Measurements from ENCODE around the gene KNDC1.

The KNDC1 gene

DNA sequence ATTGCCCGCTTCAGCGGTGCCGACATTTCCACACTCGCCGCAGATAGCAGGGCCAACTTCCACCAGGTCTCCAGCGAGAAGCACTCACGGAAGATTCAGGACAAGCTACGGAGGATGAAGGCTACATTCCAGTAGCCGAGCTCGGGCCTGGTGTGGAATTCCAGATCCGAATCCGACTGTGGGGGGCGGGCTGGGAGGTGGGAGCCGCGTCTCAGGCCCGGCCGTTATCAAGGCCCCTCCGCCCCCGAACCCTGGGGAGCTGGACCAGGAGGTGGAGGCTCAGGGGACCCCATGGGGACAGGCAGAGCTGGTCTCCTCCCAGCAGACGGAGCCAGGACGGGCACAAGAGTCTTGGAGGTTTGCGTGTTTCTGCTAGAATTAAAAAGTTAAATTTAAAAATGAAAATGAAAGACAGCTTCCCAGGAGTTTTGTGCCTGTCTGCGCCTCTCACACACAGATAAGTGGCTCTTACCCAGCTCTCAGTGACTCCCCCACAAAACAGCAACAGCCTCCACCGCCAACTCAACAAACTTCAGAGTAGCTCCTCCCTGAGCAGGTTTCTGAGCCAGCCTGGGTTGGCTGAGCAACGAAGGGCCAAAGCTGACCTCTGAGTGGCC is 64.8 kb downstream of the KNDC1 start:
- in situ Hi-C loops (cut with HindIII; ENCODE audit: low sequenced_read_pairs): no loop called here
- TF ChIP-seq, protein P1, sequence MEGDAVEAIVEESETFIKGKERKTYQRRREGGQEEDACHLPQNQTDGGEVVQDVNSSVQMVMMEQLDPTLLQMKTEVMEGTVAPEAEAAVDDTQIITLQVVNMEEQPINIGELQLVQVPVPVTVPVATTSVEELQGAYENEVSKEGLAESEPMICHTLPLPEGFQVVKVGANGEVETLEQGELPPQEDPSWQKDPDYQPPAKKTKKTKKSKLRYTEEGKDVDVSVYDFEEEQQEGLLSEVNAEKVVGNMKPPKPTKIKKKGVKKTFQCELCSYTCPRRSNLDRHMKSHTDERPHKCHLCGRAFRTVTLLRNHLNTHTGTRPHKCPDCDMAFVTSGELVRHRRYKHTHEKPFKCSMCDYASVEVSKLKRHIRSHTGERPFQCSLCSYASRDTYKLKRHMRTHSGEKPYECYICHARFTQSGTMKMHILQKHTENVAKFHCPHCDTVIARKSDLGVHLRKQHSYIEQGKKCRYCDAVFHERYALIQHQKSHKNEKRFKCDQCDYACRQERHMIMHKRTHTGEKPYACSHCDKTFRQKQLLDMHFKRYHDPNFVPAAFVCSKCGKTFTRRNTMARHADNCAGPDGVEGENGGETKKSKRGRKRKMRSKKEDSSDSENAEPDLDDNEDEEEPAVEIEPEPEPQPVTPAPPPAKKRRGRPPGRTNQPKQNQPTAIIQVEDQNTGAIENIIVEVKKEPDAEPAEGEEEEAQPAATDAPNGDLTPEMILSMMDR (IDR thresholded peaks at IDR 0.05; ENCODE audit: low read depth, low read length): no peak
- DNase-seq (ENCODE audit: low read depth, low spot score): no peak
- no peak overlapping the region for H3K4me3 ChIP-seq (ENCODE audit: low read depth, low read length)

DNA sequence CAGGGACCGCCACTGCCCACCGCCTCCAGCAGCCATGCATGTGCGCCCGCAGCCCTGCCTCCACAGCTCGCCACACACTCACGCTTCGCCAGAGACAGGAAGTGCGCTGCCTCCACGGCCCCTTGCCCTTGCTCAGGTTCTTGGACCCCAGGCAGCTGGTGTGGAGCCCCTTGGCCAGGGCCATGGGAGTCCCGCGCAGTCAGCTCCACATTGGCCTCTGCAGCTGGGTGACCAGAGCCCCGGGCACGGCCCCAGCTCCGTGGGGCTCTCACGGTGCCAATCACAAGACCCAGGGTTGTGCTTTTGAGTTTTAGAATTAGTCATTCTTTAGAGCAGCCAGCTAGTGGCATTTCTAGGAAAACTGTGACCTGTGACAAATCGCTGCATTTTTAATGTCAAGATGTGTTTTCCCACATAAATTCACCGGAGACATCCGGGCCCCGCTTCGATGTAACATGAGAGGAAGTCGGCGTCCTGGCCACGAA is 65.7 kb downstream of the KNDC1 start:
- no peak overlapping the region for H3K4me3 ChIP-seq (ENCODE audit: low read depth, low read length)
- in situ Hi-C loops (cut with HindIII; ENCODE audit: low sequenced_read_pairs): no loop called here
- no peak for DNase-seq (ENCODE audit: low read depth, low spot score)
- TF ChIP-seq, protein P1 (IDR thresholded peaks at IDR 0.05; ENCODE audit: low read depth, low read length): no peak

DNA sequence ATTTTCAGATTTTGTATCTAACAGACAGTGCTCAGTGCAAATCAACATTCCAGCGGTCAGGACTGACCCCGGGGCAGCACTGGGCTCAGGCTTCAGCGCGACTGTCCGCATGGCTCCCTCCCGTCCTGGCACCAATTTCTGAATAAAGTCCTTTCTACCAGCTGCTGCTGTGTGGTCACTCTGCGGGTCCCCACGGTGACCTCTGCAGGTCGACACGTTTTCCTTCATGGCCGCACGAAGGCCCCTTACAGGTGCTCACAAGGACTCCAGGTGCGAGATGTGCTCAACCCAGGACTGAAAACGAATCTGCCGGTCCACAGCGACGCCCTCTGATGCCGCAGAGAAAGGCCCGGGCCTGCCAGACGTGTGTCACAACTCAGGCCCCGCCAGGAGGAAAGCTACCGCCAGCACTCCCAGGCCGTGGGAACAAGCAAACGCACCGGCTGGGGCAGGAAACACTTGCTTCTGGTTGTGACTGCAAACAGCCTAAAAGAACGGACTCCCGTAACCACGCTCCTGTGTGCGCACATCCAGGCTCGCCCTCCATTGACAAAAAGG is 66.3 kb downstream of the KNDC1 start:
- H3K4me3 ChIP-seq (ENCODE audit: low read depth, low read length): no peak overlapping the region
- TF ChIP-seq, protein P1 (IDR thresholded peaks at IDR 0.05; ENCODE audit: low read depth, low read length): no peak
- DNase-seq (ENCODE audit: low read depth, low spot score): no peak
- in situ Hi-C loops (cut with HindIII; ENCODE audit: low sequenced_read_pairs): no loop called here

DNA sequence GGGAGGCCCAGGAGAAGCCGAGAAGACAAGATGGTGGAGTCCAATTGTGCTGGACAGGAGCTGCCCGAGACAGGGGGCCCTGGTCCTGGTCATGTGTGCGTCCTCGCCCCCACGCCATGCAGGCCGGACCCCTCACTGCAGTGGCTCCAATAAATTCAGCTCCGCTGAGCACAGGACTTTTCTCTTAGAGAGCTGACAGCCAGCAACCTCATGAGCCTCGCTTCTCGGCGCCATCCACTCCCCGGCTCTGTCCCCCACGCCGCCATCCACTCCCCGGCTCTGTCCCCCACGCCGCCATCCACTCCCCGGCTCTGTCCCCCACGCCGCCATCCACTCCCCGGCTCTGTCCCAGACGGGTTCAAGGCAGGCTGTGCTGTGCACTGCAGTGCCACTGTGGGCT is 67.2 kb downstream of the KNDC1 start:
- TF ChIP-seq, protein P1 (IDR thresholded peaks at IDR 0.05; ENCODE audit: low read depth, low read length): no peak
- no peak for DNase-seq (ENCODE audit: low read depth, low spot score)
- in situ Hi-C loops (cut with HindIII; ENCODE audit: low sequenced_read_pairs): no loop called here
- no peak overlapping the region for H3K4me3 ChIP-seq (ENCODE audit: low read depth, low read length)

DNA sequence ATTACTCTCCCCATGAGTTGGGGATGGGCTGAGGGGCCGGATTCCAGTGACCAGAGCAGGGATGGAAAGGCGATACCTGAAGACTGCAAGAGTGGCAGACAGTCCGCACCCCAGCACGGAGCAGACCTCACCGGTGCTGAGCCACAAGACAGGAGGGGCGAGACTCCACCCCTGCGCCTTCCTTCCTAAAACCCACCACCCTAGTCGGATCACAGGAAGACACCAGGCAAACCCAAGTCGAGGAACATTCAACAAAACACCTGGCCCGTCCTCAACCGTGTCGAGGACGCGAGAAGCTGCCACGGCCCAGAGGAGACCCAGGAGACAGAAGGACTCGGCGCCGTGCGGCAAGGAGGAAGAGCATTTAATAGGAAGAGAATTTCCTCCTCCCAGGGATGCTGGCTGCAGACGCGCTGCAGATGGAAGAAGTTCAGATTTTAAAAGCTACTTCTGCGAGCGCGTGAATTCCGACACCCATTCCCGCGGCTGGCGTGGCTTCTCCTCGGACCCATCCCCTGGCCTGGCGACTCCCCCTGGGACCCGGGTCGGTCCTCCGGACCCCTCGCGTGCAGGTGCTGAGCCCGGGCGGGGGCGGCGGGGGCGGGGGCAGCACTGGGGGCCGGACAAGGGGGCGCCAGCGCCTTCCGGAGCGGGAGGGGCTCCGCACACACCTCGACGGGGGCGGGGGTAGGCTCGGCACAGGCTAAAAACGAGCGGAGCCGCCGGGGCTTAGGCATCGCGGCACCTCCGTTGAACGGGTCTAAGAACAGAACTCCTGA is 69.4 kb downstream of the KNDC1 start:
- in situ Hi-C loops (cut with HindIII; ENCODE audit: low sequenced_read_pairs): no loop called here
- no peak for DNase-seq (ENCODE audit: low read depth, low spot score)
- no peak overlapping the region for H3K4me3 ChIP-seq (ENCODE audit: low read depth, low read length)
- TF ChIP-seq, protein P1 (IDR thresholded peaks at IDR 0.05; ENCODE audit: low read depth, low read length): no peak

DNA sequence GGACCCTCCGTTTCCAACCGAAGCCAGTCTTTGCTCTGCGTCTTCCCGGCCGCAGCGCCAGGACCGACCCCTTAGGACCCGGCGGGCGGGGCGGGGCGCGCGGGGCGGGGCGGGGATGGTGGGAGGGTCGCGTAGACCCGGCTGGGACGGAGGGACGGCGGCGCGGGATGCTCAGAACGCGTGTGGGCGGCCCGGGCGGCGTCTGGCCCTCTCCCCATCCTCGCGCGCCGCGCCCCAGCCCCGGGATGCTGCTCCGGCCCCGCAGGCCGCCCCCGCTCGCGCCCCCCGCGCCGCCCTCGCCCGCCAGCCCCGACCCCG is 70.0 kb downstream of the KNDC1 start, which contains the start of gene UTF1:
TSS of gene UTF1 (plus strand) at position 174 of the 318 bp plus-strand sequence. CDS start at position 246, 72 bp downstream.
- TF ChIP-seq, protein P1 (IDR thresholded peaks at IDR 0.05; ENCODE audit: low read depth, low read length): no peak
- in situ Hi-C loops (cut with HindIII; ENCODE audit: low sequenced_read_pairs): no loop called here
- no peak within 1 kb of the TSS for H3K4me3 ChIP-seq (ENCODE audit: low read depth, low read length)
- no peak for DNase-seq (ENCODE audit: low read depth, low spot score)
